ENCODE results near the gene TMEM79.
A peak's percentile ranks its signal among the peaks of the same experiment; 100 is the strongest.
"Not testable (repeated sequence)": the region's sequence is repeated elsewhere in the genome, so short reads cannot be mapped to it uniquely, and the experiment has no call there.

TMEM79 gene

GRCh38 chr1:156298852-156299357 lies 14.8 kb downstream of the TMEM79 start, which contains the start of gene VHLL:
VHLL (minus strand) TSS chr1:156299307; CDS start chr1:156299189, 118 bp downstream.
- DNase-seq (ENCODE audit: low spot score in 2 of 2), result no peak
- in situ Hi-C loops (cut with MboI; ENCODE audit: low sequenced_read_pairs), result no loop called here
- no peaks in the 10 kb centered on the region for H3K27me3 ChIP-seq (ENCODE audit: low read depth)

GRCh38 chr1:156303241-156303640 lies 19.1 kb downstream of the TMEM79 start:
- Histone ChIP-seq H3K9me3 (no peaks in the 10 kb centered on the region), H3K4me1 (no peaks in the 10 kb centered on the region), H3K36me3 (replicated peaks) (peaks cover 44% of the 10 kb centered on the region), H3K27me3 (ENCODE audit: low read depth) (no peaks in the 10 kb centered on the region), H3K4me3 (no peak overlapping the region)
- no peak for DNase-seq (ENCODE audit: low spot score in 2 of 2)
- in situ Hi-C loops (cut with MboI; ENCODE audit: low sequenced_read_pairs), result loop anchor here (10.0 kb wide), 1 partner anchor 388 kb away; the partner anchor contains the start of gene RIT1

More at GRCh38 chr1:156298852-156299357, 14.8 kb downstream of the TMEM79 start, which contains the start of gene VHLL:
- Histone ChIP-seq H3K9me3 (no peaks in the 10 kb centered on the region), H3K4me3 (no peak within 1 kb of the TSS), H3K4me1 (no peaks in the 10 kb centered on the region), H3K36me3 (replicated peaks) (peaks cover 11% of the 10 kb centered on the region; the same call in 1 of the 2 replicates)

DNA sequence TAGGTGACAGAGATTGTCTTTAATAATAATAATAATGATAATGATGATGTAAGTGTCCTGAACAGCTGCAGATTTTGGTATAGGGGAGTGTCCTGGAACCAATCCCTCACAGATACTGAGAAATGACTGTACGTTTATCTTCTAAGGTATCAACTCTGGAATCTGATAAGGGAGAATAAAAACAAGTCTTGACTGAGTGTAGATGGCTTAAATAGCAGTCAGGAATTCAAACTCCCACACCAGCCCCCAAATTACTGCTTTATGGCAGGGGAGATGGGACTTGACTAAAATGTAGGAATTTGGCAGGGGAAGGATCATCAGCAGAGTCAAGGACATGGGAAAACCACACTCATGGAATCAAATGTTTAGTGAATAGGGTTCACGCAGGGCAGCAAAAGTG lies 21.1 kb downstream of the TMEM79 start:
- H3K27me3 ChIP-seq (ENCODE audit: low read depth), result no peaks in the 10 kb centered on the region
- in situ Hi-C loops (cut with MboI; ENCODE audit: low sequenced_read_pairs), result loop anchor here (10.0 kb wide), 1 partner anchor 390 kb away; the partner anchor contains the start of gene RIT1
- no peak overlapping the region for H3K4me3 ChIP-seq
- H3K36me3 ChIP-seq (replicated peaks), result peaks cover 64% of the 10 kb centered on the region
- H3K4me1 ChIP-seq, result no peaks in the 10 kb centered on the region
- no peaks in the 10 kb centered on the region for H3K9me3 ChIP-seq
- DNase-seq (ENCODE audit: low spot score in 2 of 2), result no peak

DNA sequence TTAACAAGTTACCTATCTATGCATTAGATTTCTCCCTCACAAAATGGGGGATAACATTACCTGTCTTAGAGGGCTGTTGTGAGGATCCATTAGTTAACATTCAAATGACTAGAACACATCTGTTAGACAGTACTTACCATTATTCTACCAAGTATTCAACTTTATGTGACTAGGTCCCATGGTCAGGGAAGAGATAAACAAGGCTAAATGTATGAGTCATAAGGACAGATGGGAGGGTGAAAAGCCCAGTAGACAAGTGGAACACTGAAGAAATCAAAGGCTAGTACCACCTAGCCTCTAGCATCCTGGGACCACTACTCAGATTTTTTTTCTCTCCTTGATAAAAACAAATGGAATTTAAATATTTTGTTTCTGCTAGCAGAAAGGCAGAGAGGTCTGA lies 24.0 kb downstream of the TMEM79 start:
- Histone ChIP-seq H3K27me3 (ENCODE audit: low read depth) (no peaks in the 10 kb centered on the region), H3K4me3 (no peak overlapping the region), H3K4me1 (no peaks in the 10 kb centered on the region), H3K36me3 (replicated peaks) (peaks cover 90% of the 10 kb centered on the region), H3K9me3 (no peaks in the 10 kb centered on the region)
- no peak for DNase-seq (ENCODE audit: low spot score in 2 of 2)
- in situ Hi-C loops (cut with MboI; ENCODE audit: low sequenced_read_pairs), result loop anchor here (10.0 kb wide), 1 partner anchor 393 kb away; the partner anchor contains the start of gene RIT1

DNA sequence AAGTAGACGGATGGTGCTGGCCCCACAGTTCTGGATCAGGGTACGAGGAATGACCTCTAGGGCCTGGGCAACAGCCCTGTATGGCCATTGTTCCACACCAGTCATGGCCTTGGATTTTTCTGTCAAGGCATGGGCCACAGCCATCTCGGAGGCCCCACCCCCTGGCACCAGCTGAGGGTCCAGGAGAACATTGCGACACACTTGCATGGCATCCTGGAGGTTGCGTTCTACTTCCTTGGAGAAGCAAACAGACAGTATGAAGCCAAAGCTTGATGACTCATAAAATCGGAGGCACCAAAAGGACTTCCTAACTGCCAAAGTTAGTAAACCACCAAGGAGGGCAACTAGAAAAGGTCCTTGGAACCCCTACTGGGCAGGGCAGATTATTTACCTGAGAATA lies 26.8 kb downstream of the TMEM79 start:
- Histone ChIP-seq H3K36me3 (replicated peaks) (peaks cover 97% of the 10 kb centered on the region), H3K27me3 (ENCODE audit: low read depth) (no peaks in the 10 kb centered on the region), H3K9me3 (no peaks in the 10 kb centered on the region), H3K4me1 (no peaks in the 10 kb centered on the region), H3K4me3 (no peak overlapping the region)
- no peak for DNase-seq (ENCODE audit: low spot score in 2 of 2)
- in situ Hi-C loops (cut with MboI; ENCODE audit: low sequenced_read_pairs), result no loop called here

GRCh38 chr1:156316909-156317308 lies 32.8 kb downstream of the TMEM79 start:
- Histone ChIP-seq H3K36me3 (replicated peaks) (peaks cover 97% of the 10 kb centered on the region), H3K4me3 (no peak overlapping the region), H3K4me1 (no peaks in the 10 kb centered on the region), H3K27me3 (ENCODE audit: low read depth) (no peaks in the 10 kb centered on the region), H3K9me3 (no peaks in the 10 kb centered on the region)
- DNase-seq (ENCODE audit: low spot score in 2 of 2), result no peak
- in situ Hi-C loops (cut with MboI; ENCODE audit: low sequenced_read_pairs), result no loop called here

DNA sequence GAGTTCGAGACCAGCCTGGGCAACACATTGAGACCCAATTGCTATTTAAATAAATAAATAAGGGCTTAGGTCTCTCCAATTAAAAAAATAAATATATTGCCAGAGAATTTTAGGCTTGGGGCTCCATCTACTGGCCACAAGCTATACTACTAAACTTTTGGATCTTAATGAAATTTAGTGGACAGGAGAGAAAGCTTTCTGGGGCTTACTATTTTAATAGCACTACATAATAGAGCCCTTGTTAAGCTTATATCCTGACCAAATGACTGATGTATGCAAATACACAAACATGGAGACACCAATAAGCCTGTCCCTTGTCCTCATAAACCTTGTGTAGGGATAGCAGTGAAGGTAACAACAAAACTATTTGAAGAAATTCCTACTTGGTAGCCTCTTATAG lies 35.5 kb downstream of the TMEM79 start:
- H3K4me1 ChIP-seq, result no peaks in the 10 kb centered on the region
- in situ Hi-C loops (cut with MboI; ENCODE audit: low sequenced_read_pairs), result loop anchor here (10.0 kb wide), 1 partner anchor 395 kb away; no protein-coding TSS in a partner anchor
- no peak overlapping the region for H3K4me3 ChIP-seq
- peaks cover 96% of the 10 kb centered on the region for H3K36me3 ChIP-seq (replicated peaks)
- peak; percentile 20 to 33 for DNase-seq (ENCODE audit: low spot score in 2 of 2)
- no peaks in the 10 kb centered on the region for H3K27me3 ChIP-seq (ENCODE audit: low read depth)
- H3K9me3 ChIP-seq, result no peaks in the 10 kb centered on the region

GRCh38 chr1:156320560-156320959 lies 36.4 kb downstream of the TMEM79 start:
- in situ Hi-C loops (cut with MboI; ENCODE audit: low sequenced_read_pairs), result loop anchor here (10.0 kb wide), 1 partner anchor 396 kb away; no protein-coding TSS in a partner anchor
- Histone ChIP-seq H3K9me3 (no peaks in the 10 kb centered on the region), H3K4me1 (no peaks in the 10 kb centered on the region), H3K36me3 (replicated peaks) (peaks cover 94% of the 10 kb centered on the region), H3K27me3 (ENCODE audit: low read depth) (no peaks in the 10 kb centered on the region), H3K4me3 (no peak overlapping the region)
- DNase-seq (ENCODE audit: low spot score in 2 of 2), result no peak

DNA sequence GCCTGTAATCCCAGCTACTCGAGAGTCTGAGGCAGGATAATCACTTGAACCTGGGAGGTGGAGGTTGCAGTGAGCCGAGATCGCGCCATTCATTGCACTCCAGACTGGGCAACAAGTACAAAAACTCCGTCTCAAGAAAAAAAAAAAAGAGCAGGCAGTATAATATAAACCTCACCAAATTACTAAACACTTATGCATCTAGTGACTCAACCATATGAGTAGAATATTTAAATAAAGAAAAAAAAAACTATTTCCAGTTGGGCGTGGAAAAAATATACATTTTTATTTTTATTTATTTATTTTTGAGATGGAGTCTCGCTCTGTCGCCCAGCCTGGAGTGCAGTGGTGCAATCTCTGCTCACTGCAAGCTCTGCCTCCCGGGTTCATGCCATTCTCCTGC lies 39.1 kb downstream of the TMEM79 start:
- DNase-seq (ENCODE audit: low spot score in 2 of 2), result not testable (repeated sequence)

GRCh38 chr1:156336242-156336641 lies 52.1 kb downstream of the TMEM79 start:
- no peaks in the 10 kb centered on the region for H3K9me3 ChIP-seq
- in situ Hi-C loops (cut with MboI; ENCODE audit: low sequenced_read_pairs), result no loop called here
- DNase-seq (ENCODE audit: low spot score in 2 of 2), result no peak
- no peaks in the 10 kb centered on the region for H3K27me3 ChIP-seq (ENCODE audit: low read depth)
- peak overlapping the region; percentile 82 for H3K4me3 ChIP-seq
- H3K4me1 ChIP-seq, result peaks cover 7% of the 10 kb centered on the region
- H3K36me3 ChIP-seq (replicated peaks), result peaks cover 55% of the 10 kb centered on the region

More for the DNA sequence above, 39.1 kb downstream of the TMEM79 start:
- H3K4me3 ChIP-seq; H3K4me1 ChIP-seq; H3K27me3 ChIP-seq (ENCODE audit: low read depth); H3K9me3 ChIP-seq: not testable (repeated sequence)
- peaks cover 83% of the 10 kb centered on the region for H3K36me3 ChIP-seq (replicated peaks)
- in situ Hi-C loops (cut with MboI; ENCODE audit: low sequenced_read_pairs), result loop anchor here (10.0 kb wide), 1 partner anchor 398 kb away; no protein-coding TSS in a partner anchor

- H3K9me3 ChIP-seq, result no peaks in the 10 kb centered on the region
- no peaks in the 10 kb centered on the region for H3K27me3 ChIP-seq (ENCODE audit: low read depth)
- in situ Hi-C loops (cut with MboI; ENCODE audit: low sequenced_read_pairs), result no loop called here
- peak in 1 of 2 experiments; percentile 34 for DNase-seq (ENCODE audit: low spot score in 2 of 2)
- peak overlapping the region; percentile 82 for H3K4me3 ChIP-seq
- H3K36me3 ChIP-seq (replicated peaks), result peaks cover 45% of the 10 kb centered on the region
- H3K4me1 ChIP-seq, result peaks cover 7% of the 10 kb centered on the region
These were observed 53.1 kb downstream of the TMEM79 start for GRCh38 chr1:156337052-156337887.

DNA sequence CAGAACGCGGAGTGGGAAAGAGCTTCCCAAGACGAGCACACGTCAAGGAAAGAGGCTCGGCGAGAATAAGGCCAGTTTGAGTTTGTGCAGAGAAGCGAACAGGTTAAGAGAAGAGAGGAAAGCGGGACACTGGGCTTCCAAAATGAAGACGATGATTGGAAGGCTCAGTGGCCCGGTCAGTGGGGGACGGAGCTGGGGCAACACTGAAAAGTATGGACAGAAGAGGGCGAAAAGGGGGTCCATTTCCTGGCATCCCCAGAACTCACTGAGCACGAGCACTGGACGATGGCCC lies 53.7 kb downstream of the TMEM79 start:
- DNase-seq (ENCODE audit: low spot score in 2 of 2), result no peak
- Histone ChIP-seq H3K4me3 (peak overlapping the region; percentile 82), H3K9me3 (no peaks in the 10 kb centered on the region), H3K27me3 (ENCODE audit: low read depth) (no peaks in the 10 kb centered on the region), H3K4me1 (peaks cover 7% of the 10 kb centered on the region), H3K36me3 (replicated peaks) (peaks cover 39% of the 10 kb centered on the region)
- in situ Hi-C loops (cut with MboI; ENCODE audit: low sequenced_read_pairs), result no loop called here

GRCh38 chr1:156338180-156338976 lies 54.3 kb downstream of the TMEM79 start, which contains the start of the genes CCT3 and TSACC:
CCT3 (minus strand) TSS chr1:156338292; CDS start chr1:156338184, 108 bp downstream.
TSACC (plus strand) TSS chr1:156338526; CDS start chr1:156339758, 1,232 bp downstream.
- Histone ChIP-seq H3K27me3 (ENCODE audit: low read depth) (no peaks in the 10 kb centered on the region), H3K4me3 (peak within 1 kb of the TSS; percentile 82), H3K9me3 (no peaks in the 10 kb centered on the region), H3K4me1 (peaks cover 7% of the 10 kb centered on the region), H3K36me3 (replicated peaks) (peaks cover 36% of the 10 kb centered on the region)
- peak; percentile 99 for DNase-seq (ENCODE audit: low spot score in 2 of 2)
- in situ Hi-C loops (cut with MboI; ENCODE audit: low sequenced_read_pairs), result no loop called here

All from HAP-1 (cell line).